HG03432 (cell line): ENCODE results near the gene RPL28.

Experiments used
- ATAC-seq: cut with Tn5 transposase; IDR thresholded peaks from one replicate; pipeline ENCODE4 v1.9.1; 2021; ENCODE audit warnings: mild to moderate bottlenecking, moderate library complexity; ENCODE audit not compliant: unreplicated experiment

RPL28 gene

GRCh38 chr19:55372316-55373081, 13.2 kb upstream of the RPL28 start:
- ATAC-seq: no peak

GRCh38 chr19:55373306-55373992, 12.3 kb upstream of the RPL28 start:
- no peak for ATAC-seq

GRCh38 chr19:55373993-55374757, 11.6 kb upstream of the RPL28 start:
- no peak for ATAC-seq

GRCh38 chr19:55376241-55376933, 9.3 kb upstream of the RPL28 start, which contains the start of gene TMEM190:
Gene TMEM190 (plus strand): TSS chr19:55376826. CDS start chr19:55376854, 28 bp downstream.
- no peak for ATAC-seq

- ATAC-seq: no peak
Observed at GRCh38 chr19:55377356-55378131, 8.2 kb upstream of the RPL28 start.

- ATAC-seq: no peak
Observed at GRCh38 chr19:55379174-55379573, 6.6 kb upstream of the RPL28 start.

- no peak for ATAC-seq
Observed at GRCh38 chr19:55382013-55382412, 3.7 kb upstream of the RPL28 start.

- no peak for ATAC-seq
Observed at GRCh38 chr19:55382522-55383054, 3.1 kb upstream of the RPL28 start.

GRCh38 chr19:55383279-55384130, 2.2 kb upstream of the RPL28 start:
- peak; percentile 30 for ATAC-seq

- peak; percentile 25 for ATAC-seq
Observed at GRCh38 chr19:55384131-55384919, 1.4 kb upstream of the RPL28 start, which contains the start of gene TMEM238. Gene TMEM238 (minus strand): TSS chr19:55384292. CDS start chr19:55384259, 33 bp downstream.

- ATAC-seq: peak; percentile 56
Observed at GRCh38 chr19:55384920-55385723, 610 bp upstream of the RPL28 start.

GRCh38 chr19:55386493-55386971, 800 bp downstream of the RPL28 start:
- ATAC-seq: no peak

- ATAC-seq: no peak
Observed at GRCh38 chr19:55387736-55388497, 2.2 kb downstream of the RPL28 start.

GRCh38 chr19:55389386-55390317, 3.9 kb downstream of the RPL28 start:
- no peak for ATAC-seq

GRCh38 chr19:55390461-55390880, 4.7 kb downstream of the RPL28 start:
- no peak for ATAC-seq
